GM10266 (cell line): Measurements from ENCODE around the gene PISD.
"Not testable (repeated sequence)": the region's sequence is repeated elsewhere in the genome, so short reads cannot be mapped to it uniquely, and the experiment has no call there.

Experiments
- DNase-seq: peaks from one replicate; pipeline ENCODE4 v3.0.0; 2012; ENCODE audit errors: extremely low spot score
- CTCF ChIP-seq: IDR thresholded peaks from 2 replicates; pipeline ENCODE4 v1.5.1; 2012; ENCODE audit warnings: mild to moderate bottlenecking, low read depth; ENCODE audit not compliant: control insufficient read depth, insufficient read depth; ENCODE audit errors: missing control alignments

PISD gene

GRCh38 chr22:31661851-31662667 lies at the start of gene PISD:
PISD (minus strand) TSS chr22:31662215; CDS start chr22:31662208, 7 bp downstream.
- TF ChIP-seq CTCF = no peak
- DNase-seq = peak; percentile 90

GRCh38 chr22:31711226-31711625 lies 49.2 kb upstream of the PISD start:
- DNase-seq = not testable (repeated sequence)

GRCh38 chr22:31707519-31707918 lies 45.5 kb upstream of the PISD start:
- TF ChIP-seq CTCF = no peak
- no peak for DNase-seq

GRCh38 chr22:31695423-31695822 lies 33.4 kb upstream of the PISD start:
- TF ChIP-seq CTCF = no peak
- no peak for DNase-seq

- not testable (repeated sequence) for DNase-seq
These were observed 32.0 kb upstream of the PISD start for GRCh38 chr22:31694046-31694445.

GRCh38 chr22:31692186-31692886 lies 30.3 kb upstream of the PISD start:
- no peak for TF ChIP-seq CTCF
- DNase-seq = no peak

GRCh38 chr22:31691408-31691807 lies 29.4 kb upstream of the PISD start:
- no peak for TF ChIP-seq CTCF

More at GRCh38 chr22:31691408-31691807, 29.4 kb upstream of the PISD start:
- DNase-seq = no peak
